Chondrocyte (in vitro differentiated cells): Measurements from ENCODE around the gene SLC2A11. TPM values are rescaled to one million over a fixed set of nuclear protein-coding genes. Genes with fewer than 3 reads are reported as not detected.

Experiments used
- DNase-seq: peaks from one replicate; pipeline ENCODE4 v3.0.0; 2021; ENCODE audit warnings: mixed read lengths, low spot score
- H3K27ac Mint-ChIP-seq: one replicate; pipeline ENCODE4 v1.8.0; 2021; ENCODE audit warnings: mild to moderate bottlenecking, moderate library complexity, mixed read lengths; ENCODE audit not compliant: unreplicated experiment
- H3K27me3 Mint-ChIP-seq: 2 replicates; pipeline ENCODE4 v1.8.0; 2021; ENCODE audit warnings: low read depth, mixed read lengths
- H3K36me3 Mint-ChIP-seq: 2 replicates; pipeline ENCODE4 v1.8.0; 2021; ENCODE audit warnings: low read depth, mixed read lengths
- H3K4me1 Mint-ChIP-seq: 2 replicates; pipeline ENCODE4 v1.8.0; 2021; ENCODE audit warnings: low read depth, mild to moderate bottlenecking, mixed read lengths
- H3K4me3 Mint-ChIP-seq: one replicate; pipeline ENCODE4 v1.8.0; 2021; ENCODE audit warnings: mild to moderate bottlenecking, moderate library complexity, mixed read lengths; ENCODE audit not compliant: unreplicated experiment
- H3K9me3 Mint-ChIP-seq: 2 replicates; pipeline ENCODE4 v1.8.0; 2021; ENCODE audit warnings: low read depth, mixed read lengths
- total RNA-seq: library from RNA; stranded (reverse); gene quantifications from 3 replicates; pipeline ENCODE4 v1.2.1, GENCODE V29; 2021
- TF ChIP-seq, protein P1 (sequence below): fragments of 200-600 bp; sonication (generic); IDR thresholded peaks from 2 replicates; pipeline ENCODE4 v1.5.0; 2021; ENCODE audit warnings: antibody characterized with exemption, mild to moderate bottlenecking, moderate library complexity

Gene SLC2A11
- total RNA-seq, 1 donor from 2014 or later, result 14.8 TPM

DNA sequence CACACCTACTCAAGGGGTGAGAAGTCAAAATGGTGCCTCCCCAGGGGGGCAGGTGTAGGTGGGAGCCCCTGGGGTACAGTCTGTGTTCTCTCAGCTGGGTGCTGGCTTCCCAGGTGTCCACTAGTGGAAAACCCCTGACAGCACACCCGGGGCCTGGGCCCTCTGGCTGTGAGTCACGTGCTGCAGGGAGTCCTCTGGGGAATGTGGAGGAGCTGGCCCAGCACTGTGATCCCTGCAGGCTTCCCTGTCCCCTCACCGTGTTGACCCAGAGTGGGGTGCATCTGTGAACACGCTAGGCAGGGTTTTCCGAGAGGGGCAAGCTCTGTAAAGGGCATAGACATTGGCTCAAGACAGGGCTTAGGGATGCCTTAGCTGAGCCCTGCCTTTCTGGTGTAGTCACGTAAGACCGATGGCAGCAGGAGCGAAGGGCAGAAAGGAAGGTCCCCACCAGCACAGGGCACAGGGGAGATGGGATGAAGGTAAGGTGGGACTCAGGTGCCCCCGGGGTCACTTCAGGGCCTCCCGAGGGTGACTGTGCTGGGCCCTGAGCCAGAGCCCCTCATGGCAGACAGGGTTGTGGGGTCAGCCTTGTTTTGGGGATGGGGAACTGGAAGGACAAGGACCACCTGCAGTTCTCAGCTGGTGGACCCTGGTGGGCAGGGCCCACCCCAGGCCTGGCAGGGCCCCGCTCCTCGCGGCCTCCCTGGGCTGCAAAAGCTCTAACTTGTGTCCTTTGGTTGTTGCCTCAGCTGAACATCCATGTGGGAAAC is 33.0 kb upstream of the SLC2A11 start:
- peak overlapping the region; percentile 98 for H3K27ac Mint-ChIP-seq
- TF ChIP-seq, protein P1, sequence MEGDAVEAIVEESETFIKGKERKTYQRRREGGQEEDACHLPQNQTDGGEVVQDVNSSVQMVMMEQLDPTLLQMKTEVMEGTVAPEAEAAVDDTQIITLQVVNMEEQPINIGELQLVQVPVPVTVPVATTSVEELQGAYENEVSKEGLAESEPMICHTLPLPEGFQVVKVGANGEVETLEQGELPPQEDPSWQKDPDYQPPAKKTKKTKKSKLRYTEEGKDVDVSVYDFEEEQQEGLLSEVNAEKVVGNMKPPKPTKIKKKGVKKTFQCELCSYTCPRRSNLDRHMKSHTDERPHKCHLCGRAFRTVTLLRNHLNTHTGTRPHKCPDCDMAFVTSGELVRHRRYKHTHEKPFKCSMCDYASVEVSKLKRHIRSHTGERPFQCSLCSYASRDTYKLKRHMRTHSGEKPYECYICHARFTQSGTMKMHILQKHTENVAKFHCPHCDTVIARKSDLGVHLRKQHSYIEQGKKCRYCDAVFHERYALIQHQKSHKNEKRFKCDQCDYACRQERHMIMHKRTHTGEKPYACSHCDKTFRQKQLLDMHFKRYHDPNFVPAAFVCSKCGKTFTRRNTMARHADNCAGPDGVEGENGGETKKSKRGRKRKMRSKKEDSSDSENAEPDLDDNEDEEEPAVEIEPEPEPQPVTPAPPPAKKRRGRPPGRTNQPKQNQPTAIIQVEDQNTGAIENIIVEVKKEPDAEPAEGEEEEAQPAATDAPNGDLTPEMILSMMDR, result no peak
- H3K36me3 Mint-ChIP-seq, result peaks cover 45% of the 10 kb centered on the region

DNA sequence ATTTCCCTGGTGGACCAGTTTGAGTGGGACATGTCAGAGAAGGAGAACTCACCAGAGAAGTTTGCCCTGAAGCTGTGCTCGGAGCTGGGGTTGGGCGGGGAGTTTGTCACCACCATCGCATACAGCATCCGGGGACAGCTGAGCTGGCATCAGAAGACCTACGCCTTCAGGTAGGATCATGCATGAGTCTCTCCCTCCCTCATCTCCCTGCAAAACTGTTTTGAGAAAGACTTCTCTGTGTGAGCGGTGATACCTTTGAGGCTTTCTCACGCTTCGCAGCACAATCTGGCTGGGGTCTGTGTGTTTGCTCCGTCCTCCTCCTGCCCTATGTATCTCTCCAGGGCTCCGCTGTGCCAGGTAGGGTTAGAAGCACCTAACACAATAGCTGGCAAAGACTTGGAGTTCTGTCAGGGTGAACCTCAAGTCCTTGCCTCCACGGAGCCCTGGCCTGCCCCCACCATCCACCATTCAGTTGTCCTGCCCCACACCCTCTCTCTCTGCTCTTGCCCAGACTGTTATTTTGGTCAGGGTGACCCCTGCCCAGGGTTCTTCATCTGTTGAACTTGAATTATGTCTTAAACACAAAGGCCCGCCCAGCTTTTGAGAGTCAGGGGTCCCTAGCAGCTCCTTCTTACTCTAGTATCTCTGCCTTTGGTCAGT is 32.3 kb upstream of the SLC2A11 start:
- H3K27ac Mint-ChIP-seq, result peak overlapping the region; percentile 98
- TF ChIP-seq, protein P1, result no peak
- no peaks in the 10 kb centered on the region for H3K27me3 Mint-ChIP-seq
- H3K4me3 Mint-ChIP-seq, result no peak overlapping the region
- H3K9me3 Mint-ChIP-seq, result peaks cover 4% of the 10 kb centered on the region
- peaks cover 47% of the 10 kb centered on the region for H3K36me3 Mint-ChIP-seq
- H3K4me1 Mint-ChIP-seq, result peaks cover 72% of the 10 kb centered on the region
- DNase-seq, result peak; percentile 50

More for the DNA sequence above, 33.0 kb upstream of the SLC2A11 start:
- Mint-ChIP-seq H3K4me3 (no peak overlapping the region), H3K27me3 (no peaks in the 10 kb centered on the region), H3K9me3 (peaks cover under 1% of the 10 kb centered on the region), H3K4me1 (peaks cover 64% of the 10 kb centered on the region)
- peak; percentile 77 for DNase-seq

DNA sequence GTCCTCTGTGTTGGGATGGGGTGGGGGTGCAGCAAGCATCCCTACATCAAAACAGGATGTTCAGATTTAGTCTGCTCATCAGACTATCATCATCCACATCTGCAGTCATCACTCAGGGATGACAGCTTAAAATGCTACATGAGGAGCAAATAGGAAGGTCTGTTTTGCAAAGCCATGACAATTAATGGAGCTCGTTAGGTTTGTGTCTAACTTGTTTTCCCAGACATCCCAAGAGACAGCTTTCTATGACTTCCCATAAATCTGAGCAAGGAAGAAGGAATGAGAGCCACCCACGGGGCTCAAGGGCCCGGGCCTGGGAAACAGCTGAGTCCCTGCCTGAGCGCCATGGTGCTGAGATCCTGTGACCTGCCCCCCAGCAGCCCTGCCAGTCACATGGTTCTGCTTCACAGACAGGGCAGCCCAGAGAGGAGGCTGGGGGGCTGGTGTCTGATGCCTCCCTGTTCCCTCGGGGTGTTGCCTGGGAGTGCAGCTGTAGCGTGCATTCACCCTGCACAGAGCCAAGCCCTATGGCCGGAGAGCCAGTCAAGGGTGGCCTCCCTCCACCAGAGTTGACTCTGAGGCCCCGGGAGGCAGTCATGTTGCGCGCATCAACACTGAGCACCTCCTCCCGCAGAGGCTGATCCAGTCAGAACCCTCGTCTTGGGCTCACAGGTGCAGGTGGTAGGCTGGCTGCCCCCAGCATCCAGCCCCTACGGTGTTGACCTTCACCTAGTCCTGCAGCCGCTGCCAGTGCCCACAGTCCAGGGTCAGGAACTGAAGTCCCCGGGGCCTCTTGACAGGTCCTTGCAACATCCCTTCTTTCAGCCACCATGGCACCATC is 30.9 kb upstream of the SLC2A11 start:
- H3K36me3 Mint-ChIP-seq, result peaks cover 48% of the 10 kb centered on the region

DNA sequence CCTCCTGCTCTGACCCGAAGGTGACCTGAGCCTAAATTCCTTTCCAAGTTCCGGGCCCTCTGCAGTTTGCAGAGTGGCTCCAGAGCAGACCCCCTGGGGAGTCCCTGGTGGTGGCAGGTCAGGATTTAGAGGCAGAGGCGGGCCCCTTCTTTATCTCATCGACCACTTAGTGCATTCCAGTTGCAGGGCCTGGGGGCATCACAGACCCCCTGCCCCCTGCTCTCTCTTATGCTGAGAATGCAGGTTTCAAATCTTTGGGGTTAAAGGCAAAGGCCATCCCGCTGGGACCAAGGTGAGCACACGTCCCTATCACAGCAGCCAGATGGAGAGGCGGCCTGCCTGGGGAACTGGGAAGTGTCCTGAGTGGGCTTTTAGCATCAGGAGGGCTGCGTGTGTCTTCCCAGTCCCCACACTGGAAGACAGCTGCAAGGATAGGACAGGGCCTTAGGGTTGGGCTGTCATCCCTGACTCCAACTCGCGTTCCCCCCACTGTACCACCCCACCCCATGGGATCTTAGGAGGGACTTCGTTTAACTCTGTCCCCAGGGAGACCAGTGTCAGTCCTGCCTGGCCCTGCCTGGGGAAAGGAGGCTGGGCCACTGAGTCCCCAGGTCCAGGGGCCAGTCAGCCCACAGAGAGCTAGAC is 30.2 kb upstream of the SLC2A11 start:
- Mint-ChIP-seq H3K4me1 (peaks cover 73% of the 10 kb centered on the region), H3K36me3 (peaks cover 47% of the 10 kb centered on the region), H3K4me3 (no peak overlapping the region), H3K9me3 (peaks cover 4% of the 10 kb centered on the region), H3K27ac (peak overlapping the region; percentile 98), H3K27me3 (no peaks in the 10 kb centered on the region)
- peak; percentile 57 for DNase-seq
- TF ChIP-seq, protein P1, result no peak

More for the DNA sequence above, 30.9 kb upstream of the SLC2A11 start:
- TF ChIP-seq, protein P1, result no peak
- Mint-ChIP-seq H3K4me3 (no peak overlapping the region), H3K4me1 (peaks cover 77% of the 10 kb centered on the region), H3K27ac (peak overlapping the region; percentile 98), H3K27me3 (no peaks in the 10 kb centered on the region), H3K9me3 (peaks cover 4% of the 10 kb centered on the region)
- peak; percentile 86 for DNase-seq
